Endothelial cell of umbilical vein (primary cell): Measurements from ENCODE around the gene SCN5A. TPM values are rescaled to one million over a fixed set of nuclear protein-coding genes. Genes with fewer than 3 reads are reported as not detected.

Experiments
- BruUV-seq: library from RNA; stranded (reverse); fragments of 400-500 nt; replicated peaks from 2 replicates; lab custom pipeline; 2021; lab: Mats Ljungman, UMichigan
- CTCF ChIA-PET: fragments of 300-600, 350-600 bp; sonication (Branson Sonifier 250); formaldehyde crosslinking; loops from one replicate; lab custom pipeline; 2021; ENCODE audit warnings: antibody characterized with exemption, inconsistent platforms; lab: Charles Lee
- POLR2A ChIA-PET: fragments of 300-600, 350-600 bp; sonication (Branson Sonifier 250); formaldehyde crosslinking; loops from one replicate; lab custom pipeline; 2021; ENCODE audit warnings: antibody characterized with exemption, inconsistent platforms; lab: Charles Lee
- DNase-seq: peaks from one replicate; pipeline ENCODE4 v3.0.0-alpha.2; 2011; ENCODE audit warnings: low read depth, low spot score
- FAIRE-seq: peaks from 2 replicates; lab custom pipeline; 2011; peaks lifted over from hg19 to GRCh38; lab: Jason Lieb, UNC
- H2AFZ ChIP-seq: 2 replicates; pipeline ENCODE4 v1.6.0; 2012; ENCODE audit warnings: low read depth, low read length, control low read depth, inconsistent platforms
- H3K27ac ChIP-seq: 2 replicates; pipeline ENCODE4 v1.5.1; 2011; ENCODE audit warnings: low read depth, mild to moderate bottlenecking, control low read depth, low read length, moderate library complexity; ENCODE audit not compliant: insufficient read depth
- H3K27me3 ChIP-seq, 2 experiments: 2 replicates each; pipeline versions ENCODE4 v1.6.0 to v1.6.1; 2011; ENCODE audit warnings: low read length in 2 of 2, mixed read lengths in 1 of 2; ENCODE audit not compliant: control insufficient read depth in 2 of 2, insufficient read depth in 2 of 2
- H3K36me3 ChIP-seq, 2 experiments: 2 replicates in 1 of 2; 3 replicates in 1 of 2; pipeline ENCODE4 v1.5.1; 2011; ENCODE audit warnings: low read length in 2 of 2, mild to moderate bottlenecking in 1 of 2, moderate library complexity in 1 of 2; ENCODE audit not compliant: control insufficient read depth in 2 of 2, insufficient read depth in 2 of 2; ENCODE audit errors: extremely low read depth in 1 of 2
- H3K4me1 ChIP-seq: 3 replicates; pipeline ENCODE4 v1.5.1; 2011; ENCODE audit warnings: mild to moderate bottlenecking, low read length; ENCODE audit not compliant: control insufficient read depth, insufficient read depth; ENCODE audit errors: extremely low read depth
- H3K4me2 ChIP-seq: 2 replicates; pipeline ENCODE4 v1.6.1; 2011; ENCODE audit warnings: low read length, control low read depth, mixed read lengths; ENCODE audit not compliant: insufficient read depth
- H3K4me3 ChIP-seq, 3 experiments: fragments of 200-600 bp in 1 of 3; sonication (generic), shearing (Covaris generic) in 1 of 3; replicated peaks in 1 of 3; 2 replicates each; pipeline ENCODE4 v1.5.1; 2011 to 2016; ENCODE audit warnings: control low read depth in 3 of 3, low read length in 3 of 3, mild to moderate bottlenecking in 2 of 3, inconsistent platforms in 1 of 3, low read depth in 1 of 3, moderate library complexity in 1 of 3; ENCODE audit not compliant: insufficient read depth in 1 of 3
- H3K79me2 ChIP-seq: 2 replicates; pipeline ENCODE4 v1.6.0; 2012; ENCODE audit warnings: low read length, inconsistent platforms; ENCODE audit not compliant: control insufficient read depth, insufficient read depth
- H3K9ac ChIP-seq: replicated peaks from 2 replicates; pipeline ENCODE3; 2011; ENCODE audit warnings: low read length, control low read depth; ENCODE audit not compliant: insufficient read depth; ENCODE audit errors: extremely low read depth
- H3K9me1 ChIP-seq: replicated peaks from 3 replicates; pipeline ENCODE4 v1.6.0; 2011; ENCODE audit warnings: mild to moderate bottlenecking, low read length; ENCODE audit not compliant: control insufficient read depth, insufficient read depth; ENCODE audit errors: extremely low read depth
- H3K9me3 ChIP-seq: replicated peaks from 2 replicates; pipeline ENCODE4 v1.5.1; 2012; ENCODE audit warnings: low read length, inconsistent platforms; ENCODE audit not compliant: control insufficient read depth, insufficient read depth
- H4K20me1 ChIP-seq: replicated peaks from 2 replicates; pipeline ENCODE3; 2011; ENCODE audit warnings: mild to moderate bottlenecking, low read length; ENCODE audit not compliant: control insufficient read depth, insufficient read depth; ENCODE audit errors: extremely low read depth
- EZH2 ChIP-seq: IDR thresholded peaks from 2 replicates; pipeline ENCODE4 v1.6.1; 2012; ENCODE audit warnings: borderline replicate concordance, low read depth, mild to moderate bottlenecking, moderate library complexity, low read length, inconsistent platforms; ENCODE audit not compliant: severe bottlenecking
- FOS ChIP-seq: IDR thresholded peaks from 2 replicates; pipeline ENCODE4 v1.6.1; 2011; ENCODE audit warnings: mild to moderate bottlenecking, low read length, moderate library complexity, borderline replicate concordance; ENCODE audit not compliant: insufficient read depth
- GATA2 ChIP-seq: IDR thresholded peaks from 2 replicates; pipeline ENCODE4 v1.7.0; 2011; ENCODE audit warnings: low read depth, mild to moderate bottlenecking, moderate library complexity, mixed read lengths, low read length; ENCODE audit not compliant: insufficient read length, insufficient read depth
- JUN ChIP-seq: IDR thresholded peaks from 2 replicates; pipeline ENCODE4 v1.6.1; 2011; ENCODE audit warnings: borderline replicate concordance, low read depth; ENCODE audit not compliant: insufficient read length, insufficient read depth
- MYC ChIP-seq: IDR thresholded peaks from one replicate; pipeline ENCODE4 v1.6.1; 2011; ENCODE audit warnings: mild to moderate bottlenecking, low read depth, low read length
- POLR2A ChIP-seq: IDR thresholded peaks from 2 replicates; pipeline ENCODE4 v1.6.1; 2012; ENCODE audit warnings: low read depth, mild to moderate bottlenecking, control low read depth, low read length
- POLR2AphosphoS5 ChIP-seq: IDR thresholded peaks from 2 replicates; pipeline ENCODE4 v1.6.1; 2012; ENCODE audit warnings: low read depth, mild to moderate bottlenecking, control low read depth, low read length, moderate library complexity; ENCODE audit not compliant: insufficient read depth
- dilution Hi-C: fragments of 300-500 bp; cut with MboI; formaldehyde crosslinking; loops from one replicate; pipeline ENCODE4 v1.15.0; 2019; ENCODE audit warnings: low sequenced_read_pairs; ENCODE audit not compliant: extremely low pct_ligation_motif_present
- intact Hi-C: fragments of 100-400 bp; cut with micrococcal nuclease; formaldehyde crosslinking; loops from one replicate; pipeline ENCODE4 v1.10.0; 2022
- polyA plus RNA-seq, 4 experiments: library from polyadenylated mRNA; depleted of rRNA in 3 of 4; stranded (reverse) in 3 of 4; unstranded in 1 of 4; fragments of >200 nt; gene quantifications; 2 replicates each; pipeline versions ENCODE4 v1.2.1 to v1.2.3, GENCODE V29; 2011 to 2012; ENCODE audit warnings: missing spikeins in 1 of 4
- total RNA-seq: library from RNA; stranded (reverse); gene quantifications from 2 replicates; pipeline ENCODE4 v1.2.3, GENCODE V29; 2021
- TF ChIP-seq, protein P1 (sequence below): IDR thresholded peaks from 2 replicates; pipeline ENCODE4 v1.6.1; 2011; ENCODE audit not compliant: insufficient read depth, insufficient read length
- TF ChIP-seq, protein P2 (sequence below), 2 donors: IDR thresholded peaks; 1 replicate in 1 of 2; 2 replicates in 1 of 2; pipeline ENCODE4 v1.5.1; 2011; ENCODE audit warnings: low read length in 2 of 2, mild to moderate bottlenecking in 2 of 2, moderate library complexity in 2 of 2, control low read depth in 1 of 2, inconsistent platforms in 1 of 2, low read depth in 1 of 2; ENCODE audit not compliant: insufficient read depth in 1 of 2; ENCODE audit errors: extremely low read depth in 1 of 2

Gene SCN5A
- total and polyA plus RNA-seq, 2 donors (not counting 3 experiments of a cell fraction or from before 2014, with no cell fraction given), result 2.7 to 20.0 TPM

DNA sequence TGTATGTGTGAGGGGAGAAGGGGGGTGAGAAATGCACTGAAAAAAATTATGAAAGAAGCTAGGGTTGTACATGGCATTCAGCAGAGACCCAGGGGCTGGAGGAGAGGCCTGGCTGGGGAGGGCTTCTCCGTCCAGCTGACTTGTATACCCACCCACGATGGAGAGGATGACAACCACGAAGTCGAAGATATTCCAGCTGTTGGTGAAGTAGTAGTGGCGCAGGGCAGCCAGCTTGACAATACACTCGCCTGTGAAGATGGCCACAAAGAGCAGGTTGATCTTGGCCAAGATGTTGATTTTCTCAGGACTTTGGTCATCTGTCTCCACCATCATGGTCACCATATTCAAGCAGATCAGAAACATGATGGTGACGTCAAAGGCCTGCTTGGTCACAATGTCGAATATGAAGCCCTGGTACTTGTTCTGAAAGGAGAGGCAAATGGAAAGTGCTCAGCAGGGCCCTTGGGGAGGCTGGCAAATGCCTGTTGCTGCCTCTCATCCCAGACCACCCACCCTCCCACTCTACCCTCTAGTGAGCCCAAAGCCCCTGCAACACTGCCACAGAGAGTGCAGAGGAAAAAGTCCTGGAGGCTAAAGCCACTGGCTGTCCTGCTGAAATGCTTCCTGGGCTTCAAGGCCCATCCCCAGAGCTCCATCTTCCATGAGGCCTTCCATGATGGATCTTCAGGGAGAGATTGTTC, 95.2 kb downstream of the SCN5A start:
- Histone ChIP-seq H3K4me1 (no peaks in the 10 kb centered on the region), H3K27me3 (no peaks in the 10 kb centered on the region), H3K36me3 (no peaks in the 10 kb centered on the region), H3K4me3 (no peak overlapping the region), H2AFZ (no peak overlapping the region), H3K9ac (no peak overlapping the region), H3K9me3 (no peaks in the 10 kb centered on the region), H3K27ac (no peak overlapping the region), H4K20me1 (no peaks in the 10 kb centered on the region), H3K4me2 (no peak overlapping the region), H3K9me1 (no peaks in the 10 kb centered on the region), H3K79me2 (no peaks in the 10 kb centered on the region)
- FAIRE-seq, result no peak
- dilution Hi-C loops, result no loop called here
- BruUV-seq, result no TSS peak
- TF ChIP-seq POLR2A (no peak), GATA2 (no peak), EZH2 (no peak), JUN (no peak), POLR2AphosphoS5 (no peak), MYC (no peak), FOS (no peak)
- TF ChIP-seq, protein P1, sequence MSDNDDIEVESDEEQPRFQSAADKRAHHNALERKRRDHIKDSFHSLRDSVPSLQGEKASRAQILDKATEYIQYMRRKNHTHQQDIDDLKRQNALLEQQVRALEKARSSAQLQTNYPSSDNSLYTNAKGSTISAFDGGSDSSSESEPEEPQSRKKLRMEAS, result no peak
- TF ChIP-seq, protein P2, sequence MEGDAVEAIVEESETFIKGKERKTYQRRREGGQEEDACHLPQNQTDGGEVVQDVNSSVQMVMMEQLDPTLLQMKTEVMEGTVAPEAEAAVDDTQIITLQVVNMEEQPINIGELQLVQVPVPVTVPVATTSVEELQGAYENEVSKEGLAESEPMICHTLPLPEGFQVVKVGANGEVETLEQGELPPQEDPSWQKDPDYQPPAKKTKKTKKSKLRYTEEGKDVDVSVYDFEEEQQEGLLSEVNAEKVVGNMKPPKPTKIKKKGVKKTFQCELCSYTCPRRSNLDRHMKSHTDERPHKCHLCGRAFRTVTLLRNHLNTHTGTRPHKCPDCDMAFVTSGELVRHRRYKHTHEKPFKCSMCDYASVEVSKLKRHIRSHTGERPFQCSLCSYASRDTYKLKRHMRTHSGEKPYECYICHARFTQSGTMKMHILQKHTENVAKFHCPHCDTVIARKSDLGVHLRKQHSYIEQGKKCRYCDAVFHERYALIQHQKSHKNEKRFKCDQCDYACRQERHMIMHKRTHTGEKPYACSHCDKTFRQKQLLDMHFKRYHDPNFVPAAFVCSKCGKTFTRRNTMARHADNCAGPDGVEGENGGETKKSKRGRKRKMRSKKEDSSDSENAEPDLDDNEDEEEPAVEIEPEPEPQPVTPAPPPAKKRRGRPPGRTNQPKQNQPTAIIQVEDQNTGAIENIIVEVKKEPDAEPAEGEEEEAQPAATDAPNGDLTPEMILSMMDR (IDR thresholded peaks at IDR 0.05; ENCODE audit: extremely low read depth in 1 of 2, insufficient read depth in 1 of 2, low read depth in 1 of 2, low read length in 2 of 2), result no peak
- no peak for DNase-seq
- intact Hi-C loops, result no loop called here
- CTCF ChIA-PET, result no interaction called here
- POLR2A ChIA-PET, result no interaction called here
